Measurements from ENCODE around the gene G2E3.

Gene G2E3

GRCh38 chr14:30657606-30658163 lies 98.7 kb downstream of the G2E3 start:
- no peak for DNase-seq

- DNase-seq = no peak
Measured at GRCh38 chr14:30658645-30659044, 99.7 kb downstream of the G2E3 start.

GRCh38 chr14:30669594-30669993 lies 110.6 kb downstream of the G2E3 start:
- DNase-seq = no peak
